ENCODE results near the gene FBXL15. TPM values are rescaled to one million over a fixed set of nuclear protein-coding genes. Genes with fewer than 3 reads are reported as not detected.
A peak's percentile ranks its signal among the peaks of the same experiment; 100 is the strongest.

The FBXL15 gene
- total RNA-seq, 2 experiments from 2014 or later = 13.5 to 15.2 TPM

- no peaks in the 10 kb centered on the region for H3K9me3 Mint-ChIP-seq (ENCODE audit: low read depth)
- H3K36me3 Mint-ChIP-seq = peaks cover under 1% of the 10 kb centered on the region
- H3K27ac Mint-ChIP-seq = peak overlapping the region; percentile 95
- DNase-seq (no peak), ATAC-seq (no peak)
- CTCF ChIA-PET = interaction anchor here (1.0 to 8.0 kb wide), 8 partner anchors 9 to 200 kb away, joined by 3 to 82 read pairs (median 4); partner anchors contain the start of genes C10orf95, FBXL15 and SUFU
- no peaks in the 10 kb centered on the region for H3K27me3 Mint-ChIP-seq
- peaks cover 50% of the 10 kb centered on the region for H3K4me1 Mint-ChIP-seq
- peak overlapping the region; percentile 91 for H3K4me3 Mint-ChIP-seq
Measured at GRCh38 chr10:102431452-102432124, 11.0 kb downstream of the FBXL15 start.

- Mint-ChIP-seq H3K4me3 (peak within 1 kb of the TSS; percentile 91), H3K27me3 (no peaks in the 10 kb centered on the region), H3K4me1 (peaks cover 53% of the 10 kb centered on the region), H3K27ac (peak within 1 kb of the TSS; percentile 95), H3K9me3 (ENCODE audit: low read depth) (no peaks in the 10 kb centered on the region), H3K36me3 (peaks cover 4% of the 10 kb centered on the region)
- DNase-seq (peak; percentile 99), ATAC-seq (peak; percentile 95)
- CTCF ChIA-PET = interaction anchor here (0.6 to 8.0 kb wide), 14 partner anchors 10 to 1484 kb away, joined by 3 to 82 read pairs (median 3); partner anchors contain the start of genes C10orf95, FBXL15 and SUFU
Measured at GRCh38 chr10:102432162-102432950, 11.7 kb downstream of the FBXL15 start, which contains the start of gene CUEDC2. Gene CUEDC2, minus strand, starts transcription at chr10:102432574. Its CDS starts 7,386 bp downstream, at chr10:102425188.

- DNase-seq (no peak), ATAC-seq (no peak)
- no peaks in the 10 kb centered on the region for H3K27me3 Mint-ChIP-seq
- peaks cover 58% of the 10 kb centered on the region for H3K4me1 Mint-ChIP-seq
- CTCF ChIA-PET = interaction anchor here (0.6 to 8.0 kb wide), 6 partner anchors 11 to 203 kb away, joined by 3 to 82 read pairs (median 4); partner anchors contain the start of gene FBXL15
- H3K27ac Mint-ChIP-seq = peak overlapping the region; percentile 95
- peaks cover 13% of the 10 kb centered on the region for H3K36me3 Mint-ChIP-seq
- no peaks in the 10 kb centered on the region for H3K9me3 Mint-ChIP-seq (ENCODE audit: low read depth)
- peak overlapping the region; percentile 91 for H3K4me3 Mint-ChIP-seq
Measured at GRCh38 chr10:102433619-102434046, 13.0 kb downstream of the FBXL15 start.

DNA sequence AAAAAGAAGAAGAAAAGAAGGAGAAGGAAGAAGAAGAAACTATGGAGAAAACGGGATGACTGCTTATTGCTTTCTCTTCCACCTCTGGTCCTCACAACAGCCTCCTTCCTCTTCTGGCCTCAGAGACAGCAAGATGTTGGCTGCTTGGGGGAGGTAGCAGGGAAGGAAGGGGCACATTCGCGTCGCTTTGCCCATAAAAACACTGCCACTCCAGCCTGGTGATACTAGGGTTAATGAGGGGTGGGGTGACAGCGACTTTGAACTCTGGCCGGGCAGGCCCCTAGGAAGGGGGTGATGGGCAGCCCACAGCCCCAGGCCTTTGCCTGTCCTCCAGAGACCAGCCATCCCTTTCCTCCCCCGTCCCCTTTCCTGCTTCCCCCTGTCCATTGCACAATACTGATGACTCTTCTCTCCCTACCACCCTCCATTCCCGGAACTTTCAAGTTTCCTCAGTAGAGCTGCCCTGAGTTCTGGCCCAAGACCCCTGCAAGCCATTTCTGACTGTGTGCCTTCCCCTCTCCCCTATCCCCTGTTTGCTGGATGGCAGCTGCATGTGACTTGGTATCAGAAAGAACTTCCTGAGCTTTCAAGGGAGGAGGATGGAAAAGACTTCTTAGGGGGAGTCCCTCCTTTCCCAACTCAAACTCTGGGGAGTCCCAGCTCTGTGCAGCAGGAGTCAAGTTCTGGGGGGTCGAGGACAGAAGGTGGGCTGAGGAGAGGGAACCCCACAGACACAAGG lies 13.9 kb downstream of the FBXL15 start:
- Mint-ChIP-seq H3K4me3 (peak overlapping the region; percentile 80), H3K4me1 (peaks cover 56% of the 10 kb centered on the region), H3K27me3 (no peaks in the 10 kb centered on the region), H3K36me3 (peaks cover 13% of the 10 kb centered on the region), H3K9me3 (ENCODE audit: low read depth) (no peaks in the 10 kb centered on the region), H3K27ac (peak overlapping the region; percentile 89)
- no peak for DNase-seq
- ATAC-seq = no peak
- CTCF ChIA-PET = interaction anchor here (0.6 to 8.0 kb wide), 7 partner anchors 10 to 265 kb away, joined by 3 to 82 read pairs (median 6); partner anchors contain the start of gene FBXL15

GRCh38 chr10:102435133-102435497 lies 14.5 kb downstream of the FBXL15 start:
- Mint-ChIP-seq H3K27ac (peak overlapping the region; percentile 89), H3K27me3 (no peaks in the 10 kb centered on the region), H3K36me3 (peaks cover 13% of the 10 kb centered on the region), H3K4me1 (peaks cover 56% of the 10 kb centered on the region), H3K4me3 (peak overlapping the region; percentile 80), H3K9me3 (ENCODE audit: low read depth) (no peaks in the 10 kb centered on the region)
- ATAC-seq (no peak), DNase-seq (no peak)
- CTCF ChIA-PET = interaction anchor here (1.2 to 8.0 kb wide), 5 partner anchors 9 to 266 kb away, joined by 3 to 82 read pairs (median 6); partner anchors contain the start of gene FBXL15

- Mint-ChIP-seq H3K27ac (peak overlapping the region; percentile 89), H3K36me3 (peaks cover 13% of the 10 kb centered on the region), H3K9me3 (ENCODE audit: low read depth) (no peaks in the 10 kb centered on the region), H3K4me3 (peak overlapping the region; percentile 80), H3K4me1 (peaks cover 54% of the 10 kb centered on the region), H3K27me3 (no peaks in the 10 kb centered on the region)
- CTCF ChIA-PET = interaction anchor here (1.2 to 8.0 kb wide), 10 partner anchors 9 to 266 kb away, joined by 3 to 82 read pairs (median 5); partner anchors contain the start of genes FBXL15 and SUFU
- peak; percentile 24 for ATAC-seq
- DNase-seq = peak; percentile 79
Measured at GRCh38 chr10:102435529-102436233, 15.0 kb downstream of the FBXL15 start.

- Mint-ChIP-seq H3K27me3 (no peaks in the 10 kb centered on the region), H3K36me3 (peaks cover 13% of the 10 kb centered on the region), H3K9me3 (ENCODE audit: low read depth) (no peaks in the 10 kb centered on the region), H3K27ac (peak overlapping the region; percentile 89), H3K4me1 (peaks cover 52% of the 10 kb centered on the region), H3K4me3 (peak overlapping the region; percentile 80)
- CTCF ChIA-PET = interaction anchor here (1.2 to 8.0 kb wide), 11 partner anchors 8 to 267 kb away, joined by 3 to 82 read pairs (median 5); partner anchors contain the start of genes ACTR1A, FBXL15 and SUFU
- ATAC-seq (no peak), DNase-seq (no peak)
Measured at GRCh38 chr10:102436312-102436711, 15.7 kb downstream of the FBXL15 start.

DNA sequence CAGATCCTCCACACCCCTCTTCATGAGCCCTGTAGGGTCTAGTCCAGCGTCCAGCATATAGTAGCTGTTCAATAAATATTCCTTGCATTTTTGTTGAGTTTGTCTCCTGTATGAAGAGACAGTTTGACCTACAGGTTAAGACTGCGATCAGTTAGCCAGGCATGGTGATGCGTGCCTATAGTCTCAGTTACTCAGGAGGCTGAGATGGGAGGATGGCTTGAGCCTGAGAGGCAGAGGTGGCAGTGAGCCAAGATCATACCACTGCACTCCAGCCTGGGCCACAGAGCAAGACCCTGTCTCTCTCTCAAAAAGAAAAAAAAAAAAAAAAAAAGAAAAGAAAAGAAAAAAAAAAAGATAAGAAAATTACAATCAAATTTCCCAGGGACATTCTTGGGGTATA lies 16.9 kb downstream of the FBXL15 start:
- DNase-seq = no peak
- H3K27ac Mint-ChIP-seq = peak overlapping the region; percentile 47
- peaks cover 13% of the 10 kb centered on the region for H3K36me3 Mint-ChIP-seq
- H3K27me3 Mint-ChIP-seq = no peaks in the 10 kb centered on the region
- H3K9me3 Mint-ChIP-seq (ENCODE audit: low read depth) = no peaks in the 10 kb centered on the region
- H3K4me1 Mint-ChIP-seq = peaks cover 47% of the 10 kb centered on the region
- CTCF ChIA-PET = interaction anchor here (1.5 to 8.0 kb wide), 3 partner anchors 15 to 208 kb away, joined by 4 to 82 read pairs (median 5); partner anchors contain the start of gene FBXL15
- no peak for ATAC-seq
- H3K4me3 Mint-ChIP-seq = peak overlapping the region; percentile 80

DNA sequence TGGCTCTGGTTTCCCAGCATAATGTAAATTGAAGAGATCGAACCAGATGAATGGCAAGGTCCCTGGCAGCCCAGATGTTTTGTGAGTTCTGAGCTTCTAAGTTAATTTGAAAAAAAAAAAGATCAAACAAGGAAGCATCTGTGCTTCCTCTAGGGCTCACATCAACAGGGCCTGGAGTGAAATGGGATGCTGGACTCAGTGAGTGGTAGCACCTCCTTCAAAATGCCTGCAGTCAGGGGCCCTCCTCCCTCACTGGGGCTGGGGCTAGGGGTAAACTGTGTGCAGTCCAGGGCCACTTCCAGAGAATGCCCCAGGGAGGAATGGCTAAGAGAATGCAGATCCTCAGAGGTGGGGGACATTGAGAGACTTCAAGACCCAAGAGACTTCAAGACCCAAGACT lies 17.7 kb downstream of the FBXL15 start:
- Mint-ChIP-seq H3K9me3 (ENCODE audit: low read depth) (no peaks in the 10 kb centered on the region), H3K36me3 (peaks cover 13% of the 10 kb centered on the region), H3K4me3 (no peak overlapping the region), H3K4me1 (peaks cover 40% of the 10 kb centered on the region), H3K27ac (no peak overlapping the region), H3K27me3 (no peaks in the 10 kb centered on the region)
- DNase-seq = no peak
- ATAC-seq = no peak
- CTCF ChIA-PET = interaction anchor here (0.7 to 1.5 kb wide), 2 partner anchors 15 to 23 kb away, joined by 3 to 4 read pairs; no protein-coding TSS in a partner anchor

DNA sequence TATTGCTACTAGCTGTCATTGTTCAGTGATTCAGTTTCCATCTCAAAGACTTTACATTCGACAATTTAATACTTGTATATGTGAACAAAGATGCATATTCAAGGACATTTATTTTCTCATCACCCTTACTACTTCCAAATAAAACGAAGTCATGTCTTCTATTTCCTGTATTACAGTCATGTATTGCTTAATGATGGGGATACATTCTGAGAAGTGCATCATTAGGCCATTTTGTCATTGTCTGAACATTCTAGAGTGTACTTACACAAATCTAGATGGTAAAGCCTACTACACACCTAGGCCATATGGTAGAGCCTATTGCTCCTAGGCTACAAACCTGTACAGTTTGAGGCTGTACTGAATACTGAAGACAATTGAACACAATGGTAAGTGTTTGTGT lies 24.2 kb downstream of the FBXL15 start:
- H3K27me3 Mint-ChIP-seq = no peaks in the 10 kb centered on the region
- CTCF ChIA-PET = interaction anchor here (1.9 kb wide), 1 partner anchor 9 kb away, joined by 6 read pairs; no protein-coding TSS in a partner anchor
- H3K9me3 Mint-ChIP-seq (ENCODE audit: low read depth) = no peaks in the 10 kb centered on the region
- DNase-seq (no peak), ATAC-seq (no peak)
- H3K36me3 Mint-ChIP-seq = peaks cover 2% of the 10 kb centered on the region
- no peak overlapping the region for H3K27ac Mint-ChIP-seq
- peaks cover 10% of the 10 kb centered on the region for H3K4me1 Mint-ChIP-seq
- no peak overlapping the region for H3K4me3 Mint-ChIP-seq

- peak overlapping the region; percentile 91 for H3K27ac Mint-ChIP-seq
- peak overlapping the region; percentile 86 for H3K4me3 Mint-ChIP-seq
- H3K27me3 Mint-ChIP-seq = no peaks in the 10 kb centered on the region
- CTCF ChIA-PET = interaction anchor here (0.6 to 3.9 kb wide), 14 partner anchors 12 to 219 kb away, joined by 3 to 23 read pairs (median 6); partner anchors contain the start of genes CUEDC2, FBXL15, NFKB2 and SUFU
- DNase-seq = peak; percentile 95
- ATAC-seq = peak; percentile 72
- H3K9me3 Mint-ChIP-seq (ENCODE audit: low read depth) = no peaks in the 10 kb centered on the region
- H3K36me3 Mint-ChIP-seq = peaks cover 8% of the 10 kb centered on the region
- peaks cover 35% of the 10 kb centered on the region for H3K4me1 Mint-ChIP-seq
Measured at GRCh38 chr10:102449321-102450123, 28.9 kb downstream of the FBXL15 start.
